Esophagus muscularis mucosa (tissue), 4 donors: Measurements from ENCODE around the gene MISP3. TPM values are rescaled to one million over a fixed set of nuclear protein-coding genes. Genes with fewer than 3 reads are reported as not detected.
A peak's percentile ranks its signal among the peaks of the same experiment; 100 is the strongest.

Experiments
- DNase-seq: peaks from one replicate; pipeline ENCODE4 v3.0.0-alpha.2; 2017; ENCODE audit errors: extremely low spot score
- H3K27ac ChIP-seq, 4 donors: fragments of 200-600 bp; sonication (generic); replicated peaks in 1 of 4; 1 replicate in 3 of 4; 2 replicates in 1 of 4; pipeline ENCODE4 v1.5.1; 2016 to 2019; ENCODE audit warnings: mild to moderate bottlenecking in 1 of 4
- H3K27me3 ChIP-seq, 4 donors: fragments of 200-600 bp; sonication (generic); one replicate each; pipeline versions ENCODE4 v1.5.1 to v1.6.0; 2016 to 2019
- H3K36me3 ChIP-seq, 4 donors: fragments of 200-600 bp; sonication (generic); one replicate each; pipeline ENCODE4 v1.5.1; 2016 to 2019
- H3K4me1 ChIP-seq, 4 donors: fragments of 200-600 bp; sonication (generic); one replicate each; pipeline ENCODE4 v1.5.1; 2016 to 2019
- H3K4me3 ChIP-seq, 4 donors: fragments of 200-600 bp; sonication (generic); 1 replicate in 2 of 4; 2 replicates in 2 of 4; pipeline ENCODE4 v1.5.1; 2016 to 2019; ENCODE audit warnings: mild to moderate bottlenecking in 4 of 4, moderate library complexity in 1 of 4
- H3K9me3 ChIP-seq, 4 donors: fragments of 200-600 bp; sonication (generic); 1 replicate in 3 of 4; 2 replicates in 1 of 4; pipeline ENCODE4 v1.5.1; 2016 to 2019
- CTCF ChIP-seq, 3 experiments: fragments of 200-600 bp in 2 of 3; fragments of 450-650 bp in 1 of 3; sonication (generic) in 2 of 3; IDR thresholded peaks; one replicate each; pipeline ENCODE4 v1.5.1; 2017 to 2019; ENCODE audit warnings: antibody characterized with exemption in 3 of 3, mild to moderate bottlenecking in 2 of 3, moderate library complexity in 1 of 3
- EP300 ChIP-seq: sonication (generic); formaldehyde crosslinking; IDR thresholded peaks from one replicate; pipeline ENCODE4 v1.6.1; 2017; ENCODE audit warnings: antibody characterized with exemption
- POLR2A ChIP-seq: fragments of 450-650 bp; IDR thresholded peaks from one replicate; pipeline ENCODE4 v1.6.1; 2017; ENCODE audit warnings: antibody characterized with exemption, moderate library complexity, mild to moderate bottlenecking, low read depth
- POLR2AphosphoS5 ChIP-seq, 2 donors: sonication (generic); formaldehyde crosslinking; IDR thresholded peaks; one replicate each; pipeline ENCODE4 v1.6.1; 2017; ENCODE audit warnings: antibody characterized with exemption in 2 of 2
- WGBS: methylation state at CpG from one replicate; pipeline ENCODE4 v1.1.5; 2018; 5-methylcytosine and 5-hydroxymethylcytosine counted together
- intact Hi-C: fragments of 100-400 bp; cut with DNase I; formaldehyde crosslinking; loops from one replicate; pipeline ENCODE4 v1.15.1; 2023
- total RNA-seq, 4 donors: library from RNA; depleted of rRNA; stranded (reverse); fragments of >200 nt; gene quantifications; one replicate each; pipeline versions ENCODE4 v1.1.0 to v1.2.1, GENCODE V29; 2016

MISP3 gene
- total RNA-seq, 4 donors from 2014 or later, result 1.5 to 11.1 (median 7.6) TPM

- Histone ChIP-seq H3K36me3 (peaks cover 0 to 8% (median 0%) of the 10 kb centered on the region in 4 donors), H3K4me1 (peaks cover 5 to 28% (median 26%) of the 10 kb centered on the region in 4 donors), H3K27ac (no peak overlapping the region), H3K27me3 (peaks cover 0 to 43% (median 21%) of the 10 kb centered on the region in 4 donors), H3K9me3 (peaks cover 0 to 9% (median 4%) of the 10 kb centered on the region in 4 donors), H3K4me3 (no peak overlapping the region)
- intact Hi-C loops, result loop anchor here (5.0 kb wide), 1 partner anchor 174 kb away; no protein-coding TSS in a partner anchor
- 96% methylated on average over 10 of the region's 10 CpGs for WGBS
- no peak for DNase-seq
- TF ChIP-seq POLR2AphosphoS5 (IDR thresholded peaks at IDR 0.05) (no peak), POLR2A (no peak), EP300 (no peak), CTCF (IDR thresholded peaks at IDR 0.05) (no peak)
Measured at GRCh38 chr19:14056069-14056666, 16.4 kb upstream of the MISP3 start.

GRCh38 chr19:14056741-14057356 is 15.7 kb upstream of the MISP3 start:
- Histone ChIP-seq H3K27ac (no peak overlapping the region), H3K4me1 (peaks cover 5 to 28% (median 26%) of the 10 kb centered on the region in 4 donors), H3K36me3 (peaks cover 0 to 3% (median 0%) of the 10 kb centered on the region in 4 donors), H3K4me3 (peak overlapping the region; percentile 46 to 61 (median 50)), H3K9me3 (peaks cover 0 to 9% (median 4%) of the 10 kb centered on the region in 4 donors), H3K27me3 (peaks cover 0 to 50% (median 23%) of the 10 kb centered on the region in 4 donors)
- intact Hi-C loops, result loop anchor here (5.0 kb wide), 1 partner anchor 175 kb away; no protein-coding TSS in a partner anchor
- TF ChIP-seq CTCF (IDR thresholded peaks at IDR 0.05), result no peak
- WGBS, result 41% methylated on average over 8 of the region's 19 CpGs
- no peak for DNase-seq

GRCh38 chr19:14058182-14059092 is 14.1 kb upstream of the MISP3 start:
- Histone ChIP-seq H3K36me3 (no peaks in the 10 kb centered on the region), H3K27ac (no peak overlapping the region), H3K4me3 (peak overlapping the region in 1 of 4 donors; percentile 46), H3K27me3 (peaks cover 0 to 64% (median 23%) of the 10 kb centered on the region in 4 donors), H3K9me3 (peaks cover 0 to 3% (median under 1%) of the 10 kb centered on the region in 4 donors), H3K4me1 (peaks cover 5 to 28% (median 26%) of the 10 kb centered on the region in 4 donors)
- WGBS, result 29% methylated on average over 17 of the region's 17 CpGs
- intact Hi-C loops, result loop anchor here (5.0 kb wide), 1 partner anchor 176 kb away; no protein-coding TSS in a partner anchor
- TF ChIP-seq EP300, result no peak
- TF ChIP-seq POLR2A, result no peak
- no peak for TF ChIP-seq CTCF (IDR thresholded peaks at IDR 0.05)
- TF ChIP-seq POLR2AphosphoS5 (IDR thresholded peaks at IDR 0.05), result no peak
- DNase-seq, result no peak

GRCh38 chr19:14059093-14059480 is 13.5 kb upstream of the MISP3 start:
- DNase-seq, result no peak
- 21% methylated on average over 13 of the region's 15 CpGs for WGBS
- H3K27ac ChIP-seq, result no peak overlapping the region
- H3K9me3 ChIP-seq, result no peaks in the 10 kb centered on the region
- no peak overlapping the region for H3K4me3 ChIP-seq
- H3K36me3 ChIP-seq, result no peaks in the 10 kb centered on the region
- intact Hi-C loops, result loop anchor here (5.0 kb wide), 1 partner anchor 177 kb away; no protein-coding TSS in a partner anchor
- peaks cover 5 to 28% (median 26%) of the 10 kb centered on the region in 4 donors for H3K4me1 ChIP-seq
- H3K27me3 ChIP-seq, result peaks cover 0 to 67% (median 23%) of the 10 kb centered on the region in 4 donors
- no peak for TF ChIP-seq POLR2A
- peak; percentile 25 to 66 (median 41) for TF ChIP-seq CTCF (IDR thresholded peaks at IDR 0.05)
